SK-N-MC (cell line): ENCODE results near the gene SHROOM2.

Experiments
- EZH2 ChIP-seq: fragments of 200-600 bp; sonication (generic); IDR thresholded peaks from one replicate; pipeline ENCODE4 v1.6.1; 2017; ENCODE audit warnings: antibody characterized with exemption
- POLR2AphosphoS5 ChIP-seq: IDR thresholded peaks from 2 replicates; pipeline ENCODE4 v1.6.1; 2012; ENCODE audit warnings: mild to moderate bottlenecking, low read depth, low read length, borderline replicate concordance

DNA sequence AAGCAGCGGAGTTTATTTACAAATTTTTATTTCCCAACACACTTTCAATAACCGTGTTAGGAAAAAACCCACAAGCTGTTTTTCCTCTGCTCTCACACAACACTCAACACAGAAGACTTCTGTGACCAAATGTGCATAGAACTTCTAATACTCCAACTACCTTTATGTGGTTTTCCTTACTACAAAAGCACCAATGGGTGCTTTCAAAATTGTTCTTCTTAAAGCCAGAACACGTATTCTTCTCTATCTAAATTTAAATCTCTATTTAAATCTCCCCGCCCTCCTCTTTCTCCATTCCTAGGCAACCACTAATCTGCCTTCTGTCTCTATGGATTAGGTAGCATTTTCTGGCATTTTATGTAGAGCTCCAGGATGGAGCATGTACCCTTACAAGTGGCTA is 90.0 kb downstream of the SHROOM2 start:
- TF ChIP-seq EZH2 (no peak), POLR2AphosphoS5 (no peak)
